HG02642 (cell line): ENCODE measurements around the gene YY1.
"Not testable (repeated sequence)": the region's sequence is repeated elsewhere in the genome, so short reads cannot be mapped to it uniquely, and the experiment has no call there.

Source experiments
- ATAC-seq: cut with Tn5 transposase; IDR thresholded peaks from one replicate; pipeline ENCODE4 v1.9.1; 2021; ENCODE audit warnings: mild to moderate bottlenecking; ENCODE audit not compliant: unreplicated experiment, poor library complexity

The YY1 gene

DNA sequence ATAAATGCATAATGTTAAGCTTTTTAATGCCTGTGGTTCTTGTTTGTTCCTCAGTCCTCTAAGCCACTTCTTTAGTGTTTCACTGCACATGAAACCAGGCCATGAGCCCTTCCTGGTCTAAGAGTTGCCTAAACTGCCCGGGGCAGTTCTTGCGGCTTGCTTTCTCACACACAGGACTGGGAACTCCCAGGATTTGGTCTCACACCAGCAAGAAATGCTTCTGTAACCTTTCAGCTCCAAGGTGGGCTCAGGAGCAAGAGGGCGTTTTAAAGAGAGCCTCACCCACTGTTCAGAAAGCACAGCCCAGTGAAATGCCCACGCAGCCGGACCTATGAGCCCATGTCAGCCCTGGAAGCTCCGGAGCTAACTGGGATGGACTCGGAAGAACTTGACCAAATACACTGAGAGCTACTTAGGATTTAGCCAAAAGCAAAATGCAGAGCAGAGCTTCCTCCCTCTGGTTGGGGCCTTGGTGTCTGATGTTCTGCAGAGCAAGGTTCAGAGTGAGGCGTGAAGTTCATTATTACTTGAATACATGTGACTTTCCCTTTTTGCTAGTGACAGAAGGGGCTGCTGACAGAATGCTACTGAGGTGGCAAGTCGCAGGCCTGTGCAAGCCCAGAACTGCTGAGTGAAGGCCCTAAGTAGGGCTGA lies 43.9 kb downstream of the YY1 start:
- no peak for ATAC-seq

DNA sequence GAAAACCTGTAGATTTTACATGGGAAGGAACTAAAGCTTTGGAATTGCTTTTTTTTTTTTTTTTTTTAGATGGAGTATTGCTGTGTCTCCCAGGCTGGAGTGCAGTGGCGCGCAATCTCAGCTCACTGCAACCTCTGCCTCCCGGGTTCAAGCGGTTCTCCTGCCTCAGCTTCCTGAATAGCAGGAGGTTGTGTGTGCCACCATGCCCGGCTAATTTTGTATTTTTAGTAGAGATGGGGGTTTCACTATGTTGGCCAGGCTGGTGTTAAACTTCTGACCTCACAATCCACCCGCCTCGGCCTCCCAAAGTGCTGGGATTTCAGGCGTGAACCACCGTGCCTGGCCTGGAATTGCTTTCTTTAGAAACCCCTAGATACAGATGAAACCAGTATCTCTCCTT lies 44.5 kb downstream of the YY1 start:
- not testable (repeated sequence) for ATAC-seq

DNA sequence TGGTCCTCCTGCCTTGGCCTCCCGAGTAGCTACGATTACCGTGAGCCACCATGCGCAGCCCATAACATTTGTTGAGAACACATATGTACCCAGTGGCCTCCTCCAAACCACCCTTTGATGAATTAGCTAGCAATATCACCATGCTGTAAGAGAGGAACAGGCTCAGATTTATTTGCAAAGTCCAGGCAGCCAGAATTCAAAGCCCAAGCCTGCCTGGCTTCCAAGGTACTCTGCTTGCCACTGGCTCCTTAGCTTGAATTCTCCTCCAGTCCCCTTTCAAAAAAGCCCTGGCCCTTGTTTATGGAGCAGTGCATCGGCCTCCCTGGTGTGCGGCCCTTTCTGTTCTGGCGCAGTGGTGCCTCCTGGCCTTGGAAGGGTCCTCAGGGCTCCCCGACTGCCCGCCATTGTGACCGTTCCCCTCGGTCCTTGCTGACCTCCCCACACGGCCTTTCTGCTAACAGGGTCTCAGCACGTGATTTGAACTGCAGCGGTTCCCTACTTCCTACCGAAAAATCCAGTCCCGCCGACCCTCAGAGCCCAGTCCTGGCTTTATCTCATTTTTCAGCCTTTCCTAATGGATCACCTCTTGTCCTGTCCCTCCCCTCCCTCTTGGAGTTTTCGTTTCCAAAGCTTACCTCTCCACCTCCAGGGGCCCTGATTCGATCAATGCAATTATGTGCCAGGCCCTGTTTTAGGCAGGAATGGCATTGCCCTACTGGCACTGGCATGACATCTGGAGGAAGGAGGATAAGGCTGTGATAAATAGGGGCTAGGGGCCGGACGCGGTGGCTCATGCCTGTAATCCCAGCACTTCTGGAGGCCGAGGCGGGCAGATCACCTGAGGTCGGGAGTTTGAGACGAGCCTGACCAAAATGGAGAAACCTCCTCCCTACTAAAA lies 45.3 kb downstream of the YY1 start:
- no peak for ATAC-seq

DNA sequence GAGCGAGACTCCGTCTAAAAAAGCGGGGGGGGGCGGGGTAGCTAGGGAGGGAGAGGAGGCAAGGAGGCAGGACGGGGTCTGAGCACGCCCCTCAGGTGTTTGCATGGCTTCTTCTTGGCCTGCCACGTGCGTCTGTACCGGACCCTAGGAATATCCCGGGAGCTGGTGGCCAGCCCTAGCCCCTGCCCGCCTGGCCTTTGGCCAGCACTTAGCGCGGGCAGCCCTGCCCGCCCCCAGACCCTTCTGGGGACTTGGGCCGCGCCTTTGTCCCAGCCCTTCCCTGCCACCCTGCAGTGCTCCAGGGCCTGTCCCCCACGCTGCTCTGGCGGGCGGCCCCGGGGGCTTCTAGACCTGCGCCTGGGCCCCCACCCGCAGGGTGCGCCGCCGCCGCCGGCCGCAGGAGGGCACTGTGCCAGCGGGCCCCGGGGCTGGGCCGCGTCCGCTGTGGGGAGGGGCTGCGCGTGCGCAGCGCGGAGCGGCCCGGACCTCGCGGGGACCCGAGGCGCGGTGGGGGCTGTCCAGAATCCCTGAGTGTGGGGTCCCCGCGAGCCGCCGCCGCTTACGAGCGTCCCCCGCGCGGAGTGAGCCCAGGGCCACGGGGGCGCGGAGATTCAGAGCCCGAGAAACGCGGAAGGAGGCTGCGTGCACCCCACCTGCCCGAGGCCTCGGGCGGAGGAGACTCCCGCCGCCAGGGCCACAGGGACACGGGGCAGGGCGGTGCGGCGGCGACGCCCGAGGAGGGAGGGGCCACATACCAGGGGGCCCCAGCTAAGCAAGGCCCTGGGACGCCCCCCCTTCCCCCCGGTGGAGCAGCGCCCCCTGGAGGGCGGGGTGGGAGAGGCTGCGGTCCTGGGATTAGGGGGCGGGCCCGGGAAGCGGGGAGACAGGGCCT lies 46.3 kb downstream of the YY1 start:
- ATAC-seq = peak; percentile 91

DNA sequence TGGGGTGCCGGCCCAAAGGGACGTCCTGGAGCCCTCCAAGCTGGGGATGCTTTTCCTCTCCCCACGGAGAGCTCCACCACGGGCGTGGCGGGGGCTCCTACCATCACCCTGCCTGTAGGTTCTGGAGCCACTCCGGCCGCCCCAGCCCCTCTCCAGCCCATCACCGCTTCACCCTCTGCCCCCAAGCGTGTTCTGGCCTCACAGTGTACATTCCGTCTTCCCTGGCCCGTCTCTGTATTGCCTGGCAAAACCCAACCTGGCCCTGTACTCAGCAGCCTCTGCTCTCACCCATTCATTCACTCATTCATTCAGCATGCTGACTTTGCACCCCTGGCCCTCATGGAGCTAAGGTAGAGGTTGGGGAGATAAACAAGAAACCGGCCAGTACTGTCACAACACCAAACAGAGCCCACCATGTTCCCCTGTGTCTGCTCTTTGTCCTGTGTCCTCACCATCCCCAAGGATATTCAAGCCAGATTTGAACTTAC lies 47.0 kb downstream of the YY1 start:
- no peak for ATAC-seq

DNA sequence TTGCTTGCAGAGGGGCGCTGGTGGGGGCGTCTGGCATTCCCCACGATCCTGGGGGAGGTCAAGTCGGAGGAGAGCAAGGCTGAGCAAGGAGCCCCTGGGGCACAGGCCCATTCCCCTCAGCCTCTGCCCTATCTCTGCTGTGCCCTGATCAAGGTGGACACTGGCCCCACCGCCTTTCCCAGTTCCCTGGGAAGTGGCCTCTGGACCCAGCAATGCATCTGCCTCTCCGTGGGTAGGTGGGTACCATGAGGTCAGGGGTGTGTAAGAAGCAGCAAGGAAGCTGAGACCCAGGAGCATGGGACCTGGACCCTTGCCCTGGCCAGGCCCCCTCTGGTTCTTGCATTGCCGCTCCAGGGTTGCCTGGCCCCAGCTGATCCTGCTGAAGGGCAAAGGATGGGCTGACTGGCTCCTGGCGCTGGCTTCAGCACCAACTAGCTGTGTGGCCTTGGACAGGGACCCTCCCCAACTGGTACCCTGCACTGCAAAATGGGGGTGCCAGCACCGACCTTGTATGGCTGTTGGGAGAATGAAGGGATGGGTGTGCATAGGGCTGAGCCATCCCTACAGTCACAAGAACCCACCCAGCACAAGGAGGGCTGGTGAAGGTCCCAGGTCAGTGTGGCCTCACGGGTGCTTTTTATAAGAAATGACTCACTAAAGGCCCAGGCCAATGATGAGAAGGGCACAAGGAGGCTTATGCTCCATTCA lies 47.7 kb downstream of the YY1 start:
- no peak for ATAC-seq

DNA sequence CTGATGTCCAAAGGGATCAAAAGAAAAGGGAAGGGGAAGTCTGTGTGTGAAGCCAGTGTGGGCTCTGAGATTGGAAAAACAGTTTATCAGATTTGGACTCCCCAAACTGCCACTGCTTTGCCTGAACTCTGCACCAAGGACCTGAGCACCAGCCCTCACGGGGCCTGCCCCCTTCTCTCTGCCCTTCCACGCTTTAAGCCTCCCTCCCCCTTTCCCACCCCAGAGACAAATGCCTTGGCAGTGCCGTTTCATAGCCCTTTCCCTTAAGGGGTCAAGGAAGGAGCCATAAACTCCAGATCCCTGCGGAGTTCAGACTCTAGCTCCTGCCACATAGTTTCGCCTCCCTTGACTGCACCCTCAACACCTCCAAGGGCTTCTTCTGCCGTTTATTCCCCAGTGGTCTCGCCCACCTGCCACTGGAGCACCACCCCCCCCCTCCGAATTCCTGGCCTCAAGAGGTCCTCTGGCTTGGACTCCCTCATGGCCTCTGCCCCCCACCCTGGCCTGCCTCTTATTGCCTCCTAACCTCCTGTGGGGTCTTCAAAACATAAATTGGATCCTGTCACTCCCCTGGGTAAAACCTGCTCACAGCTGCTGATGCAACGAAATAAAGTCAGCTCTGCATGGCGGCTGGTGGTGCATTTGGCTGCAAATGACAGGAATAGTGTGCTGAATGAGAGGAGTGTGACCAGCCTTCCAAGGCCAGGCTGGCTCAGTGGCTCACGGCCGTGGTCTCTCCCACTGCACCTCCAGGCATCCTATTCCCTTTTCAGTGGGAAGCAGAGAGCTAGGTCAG lies 48.5 kb downstream of the YY1 start:
- no peak for ATAC-seq

DNA sequence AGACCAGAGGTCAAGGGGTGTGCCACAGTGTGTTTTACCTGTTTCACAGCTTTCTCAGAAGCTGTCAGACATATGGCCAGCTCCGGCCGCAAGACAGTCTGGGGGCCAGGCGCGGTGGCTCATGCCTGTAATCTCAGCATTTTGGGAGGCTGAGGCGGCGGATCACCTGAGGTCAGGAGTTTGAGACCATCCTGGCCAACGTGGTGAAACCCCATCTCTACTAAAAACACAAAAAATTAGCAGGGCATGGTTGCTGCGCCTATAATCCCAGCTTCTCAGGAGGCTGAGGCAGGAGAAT lies 49.0 kb downstream of the YY1 start:
- ATAC-seq = not testable (repeated sequence)

DNA sequence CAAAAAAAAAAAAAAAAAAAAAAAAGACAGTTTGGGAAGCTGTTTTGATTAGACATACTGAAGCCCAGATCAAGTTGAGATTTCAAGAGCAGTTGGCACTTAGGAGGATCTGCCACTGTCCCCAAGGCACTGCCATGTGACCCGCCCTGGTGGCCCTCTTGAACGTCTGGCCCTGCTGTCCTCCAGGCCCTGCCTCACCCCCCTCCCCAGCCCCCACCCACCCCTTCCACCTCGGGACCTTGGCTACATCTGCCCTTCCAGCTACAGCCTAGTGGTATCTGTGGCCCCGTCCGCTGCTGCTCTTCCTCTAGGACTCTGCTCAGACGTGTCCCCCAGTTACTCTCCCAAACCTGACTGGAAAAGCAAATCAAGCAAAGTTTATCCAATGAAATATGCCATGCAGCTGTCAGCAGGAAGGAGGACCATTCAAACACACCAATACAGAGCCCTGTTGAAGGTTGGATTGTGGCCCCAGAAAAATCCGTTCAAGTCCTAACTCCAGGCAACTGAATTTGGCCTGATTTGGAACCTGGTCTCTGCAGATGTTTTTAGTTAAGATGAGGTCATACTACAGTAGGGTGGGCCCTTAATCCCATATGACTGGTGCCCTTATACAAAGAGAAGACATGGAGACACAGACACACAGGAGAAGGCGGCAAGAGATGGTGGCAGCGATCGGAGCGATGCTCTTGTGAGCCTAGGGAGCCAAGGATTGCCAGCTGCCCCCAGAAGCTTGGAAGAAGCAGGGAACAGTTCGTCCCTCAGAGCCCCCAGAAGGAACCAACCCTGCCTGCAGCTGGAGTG lies 49.6 kb downstream of the YY1 start:
- ATAC-seq = no peak

DNA sequence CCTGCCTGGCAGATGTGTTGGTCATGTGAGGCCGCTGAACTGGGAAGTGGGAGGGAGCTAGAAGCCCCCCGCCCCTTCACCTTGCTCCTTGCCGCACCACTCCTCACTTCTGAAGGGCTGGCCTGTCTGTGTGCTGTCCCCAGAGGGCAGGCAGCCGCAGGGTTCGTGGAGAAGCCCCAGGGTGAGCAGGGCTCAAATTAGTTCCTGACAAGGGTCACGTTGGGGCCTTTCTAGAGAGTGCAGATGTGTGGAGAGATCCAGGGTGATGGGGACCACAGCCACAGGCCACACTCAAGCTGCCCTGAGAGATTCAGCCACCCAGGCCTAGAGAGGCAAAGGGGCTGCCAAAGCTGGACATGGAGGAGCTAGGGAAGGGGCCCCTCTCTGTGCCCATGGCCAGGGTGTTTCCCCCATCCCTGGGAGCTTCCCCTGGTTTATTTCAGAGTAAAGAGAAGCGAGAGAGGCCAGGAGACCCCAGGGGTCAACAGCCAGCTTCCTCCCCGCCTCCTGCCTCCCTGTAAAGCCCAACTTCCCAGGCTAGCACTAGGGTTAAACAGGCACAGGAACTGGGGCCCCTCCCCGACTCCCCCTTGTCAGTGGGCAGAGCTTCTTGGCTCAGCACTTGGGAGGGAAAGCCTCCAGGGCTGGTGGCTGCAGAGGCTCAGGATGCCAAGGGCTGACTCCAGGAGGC lies 51.1 kb downstream of the YY1 start:
- ATAC-seq = no peak

DNA sequence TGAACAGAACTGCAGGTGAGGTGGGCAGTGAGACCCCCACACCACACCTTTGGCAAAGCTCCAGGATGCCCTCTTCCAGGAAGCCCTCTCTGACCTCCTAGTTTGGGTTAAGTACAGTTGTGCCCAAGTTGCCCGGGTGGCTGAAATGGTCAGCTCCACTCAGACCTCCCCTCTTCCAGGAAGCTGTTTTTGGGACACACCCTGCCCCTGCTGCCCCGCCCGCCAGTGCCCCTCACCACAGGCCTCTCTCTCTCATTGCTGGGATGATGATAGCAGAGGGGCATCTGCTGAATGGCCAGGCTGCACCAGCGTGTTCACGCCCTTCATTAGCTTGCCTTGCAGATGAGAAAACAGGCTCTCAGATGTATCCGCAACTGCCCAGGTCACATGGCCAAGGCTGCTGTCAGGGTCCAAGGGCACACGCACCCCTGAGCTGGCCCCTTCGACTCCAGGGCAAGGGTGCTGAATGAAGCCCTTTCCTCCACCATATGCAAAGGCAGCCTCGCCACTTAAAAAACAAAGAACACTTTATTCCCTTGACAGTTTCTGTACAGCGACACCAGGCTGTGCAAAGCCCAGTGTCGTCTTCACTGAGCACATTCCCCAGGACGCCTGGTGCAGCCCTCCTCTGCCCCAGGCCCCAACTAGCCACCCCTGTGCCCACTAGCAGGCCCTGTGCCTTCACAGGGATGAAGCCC lies 51.8 kb downstream of the YY1 start:
- ATAC-seq = no peak

DNA sequence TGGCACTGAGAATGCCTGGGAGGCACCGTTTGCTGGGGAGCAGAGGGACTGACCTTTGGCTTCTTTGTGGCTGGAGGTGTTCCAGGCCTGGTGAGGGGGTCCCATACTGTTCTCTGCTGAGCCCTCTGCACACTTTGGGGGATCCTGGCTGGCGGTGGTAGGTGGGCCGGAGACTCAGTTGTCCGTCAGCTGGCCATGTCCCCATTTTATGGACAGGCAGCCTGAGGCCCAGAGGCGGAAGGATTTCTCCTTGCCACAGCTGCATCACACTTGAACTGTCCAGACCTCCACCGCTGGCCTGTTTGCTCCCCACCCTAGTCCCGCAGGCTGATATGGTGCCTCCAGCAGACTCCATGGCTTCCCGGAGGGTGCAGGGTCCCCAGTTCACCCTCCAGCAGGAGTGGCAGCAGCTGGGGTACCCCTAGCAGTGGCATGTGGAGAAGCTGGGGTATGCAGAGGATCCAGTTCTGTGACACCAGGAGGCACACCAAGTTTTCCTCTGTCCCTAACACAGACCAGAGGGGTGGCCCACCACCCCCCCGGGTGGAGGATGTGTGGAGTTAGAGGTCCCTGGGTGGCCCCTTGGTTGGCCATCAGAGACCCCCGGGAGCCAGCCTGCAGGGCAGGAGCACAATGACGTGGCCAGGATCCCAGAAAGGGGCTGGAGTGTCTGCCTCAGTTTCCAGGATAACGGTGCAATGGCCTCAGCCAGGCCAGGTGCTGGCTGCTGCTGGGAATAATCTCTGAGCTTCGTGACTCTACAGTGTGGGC lies 52.5 kb downstream of the YY1 start:
- ATAC-seq = no peak

DNA sequence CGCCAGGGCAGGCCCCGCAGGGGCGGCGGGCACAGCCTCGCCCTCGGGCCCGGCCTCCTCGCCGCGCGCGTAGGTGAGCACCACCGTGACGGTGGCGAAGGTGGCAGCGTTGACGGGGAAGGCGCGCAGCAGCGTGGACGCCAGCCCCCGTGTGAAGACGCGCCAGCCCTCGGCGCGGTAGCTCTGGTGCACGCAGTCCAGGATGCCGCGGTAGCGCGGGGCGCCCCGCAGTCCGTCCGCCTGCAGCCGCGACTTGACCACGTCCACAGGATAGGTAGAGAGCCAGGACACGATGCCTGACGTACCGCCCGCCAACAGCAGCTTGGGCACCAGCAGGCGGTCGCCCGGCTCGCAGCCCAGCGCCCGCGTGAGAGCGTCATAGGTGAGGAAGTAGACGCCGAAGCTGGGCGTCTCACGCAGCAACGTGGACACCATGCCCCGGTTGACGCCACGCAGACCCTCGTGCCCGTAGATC lies 53.4 kb downstream of the YY1 start:
- ATAC-seq = no peak

DNA sequence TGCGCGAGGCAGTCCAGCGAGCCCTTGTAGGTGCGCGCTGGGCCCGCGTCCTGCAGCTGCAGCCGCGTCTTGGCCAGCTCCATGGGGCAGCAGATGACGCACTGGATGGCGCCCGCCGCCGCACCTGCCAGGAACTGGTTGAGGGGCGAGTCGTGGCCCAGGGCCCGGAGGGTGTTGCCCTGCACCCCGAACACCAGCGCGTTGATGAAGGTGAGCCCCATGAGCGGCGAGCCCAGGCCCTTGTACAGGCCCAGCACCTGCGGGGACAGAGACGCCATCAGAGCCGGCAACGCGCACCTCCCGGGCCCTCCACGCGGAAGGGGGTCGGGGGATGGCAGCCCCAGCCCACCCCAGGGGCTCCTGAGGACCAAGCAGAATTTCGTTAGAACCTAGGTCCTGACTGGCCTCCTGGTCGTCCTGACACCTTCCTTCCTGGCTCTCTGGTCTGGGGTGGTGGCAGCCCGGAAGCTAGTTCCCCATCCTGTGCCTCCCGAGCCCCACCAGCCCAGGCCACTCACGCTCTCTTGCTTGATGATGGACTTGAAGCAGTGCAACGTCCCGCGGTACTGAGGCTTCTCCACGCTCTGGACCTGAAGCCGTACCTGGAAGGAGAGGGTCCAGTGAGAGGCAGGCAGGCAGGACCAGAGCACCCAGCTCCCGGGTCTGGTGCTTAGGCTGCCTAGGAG lies 54.0 kb downstream of the YY1 start:
- ATAC-seq = no peak

DNA sequence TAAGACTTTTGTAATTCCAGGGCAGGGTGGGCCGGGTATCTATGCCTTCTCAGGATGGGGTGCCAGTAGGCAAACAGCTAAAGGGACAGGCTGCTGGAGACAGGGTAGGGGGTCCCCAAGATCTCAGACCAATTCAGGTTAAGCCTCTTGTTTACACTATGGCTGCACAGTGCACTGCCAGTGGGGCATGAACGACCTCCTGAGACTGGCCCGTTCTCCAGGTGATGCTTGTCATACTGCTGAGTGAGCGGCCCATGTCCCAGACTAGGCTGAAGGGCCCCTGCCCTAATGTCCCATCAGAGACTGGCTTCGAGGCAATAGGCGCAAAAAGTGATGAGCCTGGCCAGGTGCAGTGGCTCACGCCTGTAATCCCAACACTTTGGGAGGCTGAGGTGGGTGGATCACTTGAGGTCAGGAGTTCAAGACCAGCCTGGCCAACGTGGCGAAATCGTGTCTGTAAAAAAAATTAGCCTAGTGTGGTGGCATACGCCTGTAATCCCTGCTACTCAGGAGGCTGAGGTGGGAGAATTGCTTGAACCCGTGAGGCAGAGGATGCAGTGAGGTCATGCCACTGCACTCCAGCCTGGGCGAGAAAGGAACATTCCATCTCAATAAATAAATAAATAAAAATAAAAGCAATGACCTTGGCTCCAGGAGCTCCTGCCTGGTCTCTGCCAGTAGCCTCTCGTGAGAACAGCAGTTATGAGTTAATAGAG lies 54.7 kb downstream of the YY1 start:
- no peak for ATAC-seq
